ENCODE results near the gene CRLF2.
A peak's percentile ranks its signal among the peaks of the same experiment; 100 is the strongest.
"Not testable (repeated sequence)": the region's sequence is repeated elsewhere in the genome, so short reads cannot be mapped to it uniquely, and the experiment has no call there.

CRLF2 gene

GRCh38 chrX:1213971-1214370 lies 1.5 kb upstream of the CRLF2 start:
- no peak for DNase-seq (ENCODE audit: low spot score)

- DNase-seq (ENCODE audit: low spot score): no peak
Measured at GRCh38 chrX:1210844-1211243, 1.6 kb downstream of the CRLF2 start.

GRCh38 chrX:1207496-1208025 lies 4.9 kb downstream of the CRLF2 start:
- no peak for DNase-seq (ENCODE audit: low spot score)

GRCh38 chrX:1205681-1206611 lies 6.5 kb downstream of the CRLF2 start:
- peak; percentile 87 for DNase-seq (ENCODE audit: low spot score)

GRCh38 chrX:1202251-1202650 lies 10.2 kb downstream of the CRLF2 start:
- DNase-seq (ENCODE audit: low spot score): no peak

- DNase-seq (ENCODE audit: low spot score): no peak
Measured at GRCh38 chrX:1196436-1196835, 16.0 kb downstream of the CRLF2 start.

GRCh38 chrX:1192196-1192595 lies 20.3 kb downstream of the CRLF2 start:
- DNase-seq (ENCODE audit: low spot score): not testable (repeated sequence)

GRCh38 chrX:1190596-1191145 lies 21.8 kb downstream of the CRLF2 start:
- DNase-seq (ENCODE audit: low spot score): no peak

- DNase-seq (ENCODE audit: low spot score): no peak
Measured at GRCh38 chrX:1185561-1185960, 26.9 kb downstream of the CRLF2 start.

- DNase-seq (ENCODE audit: low spot score): no peak
Measured at GRCh38 chrX:1182211-1182610, 30.2 kb downstream of the CRLF2 start.

GRCh38 chrX:1181661-1182060 lies 30.8 kb downstream of the CRLF2 start:
- DNase-seq (ENCODE audit: low spot score): not testable (repeated sequence)

- no peak for DNase-seq (ENCODE audit: low spot score)
Measured at GRCh38 chrX:1181170-1181569, 31.3 kb downstream of the CRLF2 start.

GRCh38 chrX:1178580-1179057 lies 33.8 kb downstream of the CRLF2 start:
- DNase-seq (ENCODE audit: low spot score): peak; percentile 7

- not testable (repeated sequence) for DNase-seq (ENCODE audit: low spot score)
Measured at GRCh38 chrX:1176531-1177320, 35.7 kb downstream of the CRLF2 start.

GRCh38 chrX:1174609-1175545 lies 37.6 kb downstream of the CRLF2 start:
- DNase-seq (ENCODE audit: low spot score): not testable (repeated sequence)

GRCh38 chrX:1173435-1173834 lies 39.0 kb downstream of the CRLF2 start:
- DNase-seq (ENCODE audit: low spot score): not testable (repeated sequence)

- DNase-seq (ENCODE audit: low spot score): no peak
Measured at GRCh38 chrX:1172496-1172895, 40.0 kb downstream of the CRLF2 start.

GRCh38 chrX:1171915-1172314 lies 40.5 kb downstream of the CRLF2 start:
- DNase-seq (ENCODE audit: low spot score): not testable (repeated sequence)

GRCh38 chrX:1170243-1170642 lies 42.2 kb downstream of the CRLF2 start:
- DNase-seq (ENCODE audit: low spot score): no peak

- DNase-seq (ENCODE audit: low spot score): no peak
Measured at GRCh38 chrX:1169189-1169588, 43.3 kb downstream of the CRLF2 start.

- DNase-seq (ENCODE audit: low spot score): no peak
Measured at GRCh38 chrX:1167918-1168481, 44.4 kb downstream of the CRLF2 start.
